ENCODE data around the gene PRTN3. TPM values are rescaled to one million over a fixed set of nuclear protein-coding genes. Genes with fewer than 3 reads are reported as not detected.

The PRTN3 gene
- total and polyA plus RNA-seq, 8 donors = 0.14 to 0.24 TPM; not detected in 6

GRCh38 chr19:797528-798414 lies 43.0 kb upstream of the PRTN3 start:
- WGBS, 2 donors = 1% methylated on average over 47 to 129 of the region's 129 CpGs
- no peak for FAIRE-seq
- DNase-seq = peak; percentile 87 to 96 (median 92)
- Histone ChIP-seq H3K9me3 (no peaks in the 10 kb centered on the region), H3K27ac (peak overlapping the region; percentile 83 to 98 (median 96)), H3K4me1 (peaks cover 30 to 38% (median 30%) of the 10 kb centered on the region in 3 donors), H3K27me3 (no peaks in the 10 kb centered on the region), H3K4me3 (peak overlapping the region; percentile 74 to 95 (median 84)), H3K36me3 (no peaks in the 10 kb centered on the region)
- no peak for TF ChIP-seq CTCF (IDR thresholded peaks at IDR 0.05)
- peak; percentile 31 to 59 (median 40) for ATAC-seq
- intact Hi-C loops (cut with DNase I) = no loop called here

- Histone ChIP-seq H3K27me3 (no peaks in the 10 kb centered on the region), H3K4me3 (peak overlapping the region; percentile 74 to 95 (median 84)), H3K4me1 (peaks cover 30 to 38% (median 30%) of the 10 kb centered on the region in 3 donors), H3K27ac (peak overlapping the region; percentile 5 to 97 (median 82)), H3K36me3 (peaks cover 0 to under 1% (median 0%) of the 10 kb centered on the region in 3 donors), H3K9me3 (no peaks in the 10 kb centered on the region)
- TF ChIP-seq CTCF (IDR thresholded peaks at IDR 0.05) = no peak
- peak; percentile 59 to 91 (median 70) for DNase-seq
- FAIRE-seq = no peak
- 0% methylated on average over 35 to 44 of the region's 44 CpGs for WGBS, 2 donors
- ATAC-seq = peak in 2 of 4 donors; percentile 1
- intact Hi-C loops (cut with DNase I) = no loop called here
Observed at GRCh38 chr19:798415-799075, 42.3 kb upstream of the PRTN3 start.

- FAIRE-seq (no peak), ATAC-seq (peak in 1 of 4 donors; percentile 4), DNase-seq (peak in 4 of 6 donors; percentile 56 to 77 (median 64))
- H3K27me3 ChIP-seq = no peaks in the 10 kb centered on the region
- peak overlapping the region in 3 of 4 donors; percentile 68 to 97 (median 96) for H3K27ac ChIP-seq
- 2 to 3% methylated on average over 28 of the region's 28 CpGs for WGBS, 2 donors
- peaks cover 0 to 8% (median 5%) of the 10 kb centered on the region in 3 donors for H3K36me3 ChIP-seq
- peak overlapping the region; percentile 74 to 95 (median 84) for H3K4me3 ChIP-seq
- peaks cover 30 to 38% (median 30%) of the 10 kb centered on the region in 3 donors for H3K4me1 ChIP-seq
- no peak for TF ChIP-seq CTCF (IDR thresholded peaks at IDR 0.05)
- intact Hi-C loops (cut with DNase I) = no loop called here
- no peaks in the 10 kb centered on the region for H3K9me3 ChIP-seq
Observed at GRCh38 chr19:799076-799881, 41.5 kb upstream of the PRTN3 start.

- 8 to 9% methylated on average over 17 of the region's 17 CpGs for WGBS, 2 donors
- Histone ChIP-seq H3K27me3 (no peaks in the 10 kb centered on the region), H3K4me1 (peaks cover 30 to 38% (median 30%) of the 10 kb centered on the region in 3 donors), H3K27ac (peak overlapping the region; percentile 20 to 97 (median 82)), H3K36me3 (peaks cover 0 to 19% (median 17%) of the 10 kb centered on the region in 3 donors), H3K4me3 (peak overlapping the region in 3 of 4 donors; percentile 3 to 87 (median 74)), H3K9me3 (no peaks in the 10 kb centered on the region)
- peak in 3 of 4 donors; percentile 1 to 17 (median 11) for ATAC-seq
- peak; percentile 56 to 82 (median 68) for DNase-seq
- intact Hi-C loops (cut with DNase I) = no loop called here
- FAIRE-seq = no peak
- no peak for TF ChIP-seq CTCF (IDR thresholded peaks at IDR 0.05)
Observed at GRCh38 chr19:800360-801029, 40.3 kb upstream of the PRTN3 start.

Measured in pancreas (tissue), 10 donors.